Measurements from ENCODE around the gene PSEN1. TPM values are rescaled to one million over a fixed set of nuclear protein-coding genes. Genes with fewer than 3 reads are reported as not detected.

PSEN1 gene
- total and polyA plus RNA-seq, 2 donors (not counting 3 experiments of a cell fraction or from before 2014, with no cell fraction given), result 16.5 to 36.8 TPM

- TF ChIP-seq JUN (IDR thresholded peaks at IDR 0.05; ENCODE audit: borderline replicate concordance, insufficient read depth, insufficient read length, low read depth) (peak; percentile 51), CTCF (IDR thresholded peaks at IDR 0.05; ENCODE audit: extremely low read depth in 1 of 2, insufficient read depth in 1 of 2, low read depth in 1 of 2, low read length in 2 of 2) (no peak), POLR2A (IDR thresholded peaks at IDR 0.05; ENCODE audit: low read depth, low read length) (no peak), EZH2 (IDR thresholded peaks at IDR 0.05; ENCODE audit: borderline replicate concordance, low read depth, low read length, severe bottlenecking) (no peak), FOS (IDR thresholded peaks at IDR 0.05; ENCODE audit: borderline replicate concordance, insufficient read depth, low read length) (peak; percentile 72), MYC (IDR thresholded peaks at IDR 0.05; ENCODE audit: low read depth, low read length) (no peak), POLR2AphosphoS5 (IDR thresholded peaks at IDR 0.05; ENCODE audit: insufficient read depth, low read depth, low read length) (no peak), MAX (IDR thresholded peaks at IDR 0.05; ENCODE audit: insufficient read depth, insufficient read length) (no peak), GATA2 (IDR thresholded peaks at IDR 0.05; ENCODE audit: insufficient read depth, insufficient read length, low read depth, low read length) (no peak)
- Histone ChIP-seq H4K20me1 (replicated peaks; ENCODE audit: control insufficient read depth, extremely low read depth, insufficient read depth, low read length) (no peaks in the 10 kb centered on the region), H3K4me1 (ENCODE audit: control insufficient read depth, extremely low read depth, insufficient read depth, low read length) (peaks cover 36% of the 10 kb centered on the region), H3K79me2 (ENCODE audit: control insufficient read depth, insufficient read depth, low read length) (no peaks in the 10 kb centered on the region), H3K9me3 (replicated peaks; ENCODE audit: control insufficient read depth, insufficient read depth, low read length) (no peaks in the 10 kb centered on the region), H3K27me3 (ENCODE audit: control insufficient read depth in 2 of 2, insufficient read depth in 2 of 2, low read length in 2 of 2) (no peaks in the 10 kb centered on the region), H3K27ac (ENCODE audit: insufficient read depth, low read depth, low read length) (peak overlapping the region; percentile 78), H3K9me1 (replicated peaks; ENCODE audit: control insufficient read depth, extremely low read depth, insufficient read depth, low read length) (no peaks in the 10 kb centered on the region), H3K4me3 (replicated peaks in 1 of 3; ENCODE audit: insufficient read depth in 1 of 3, low read depth in 1 of 3, low read length in 3 of 3) (peak overlapping the region in 1 of 3 experiments; percentile 11), H3K9ac (replicated peaks; ENCODE audit: extremely low read depth, insufficient read depth, low read length) (peak overlapping the region; percentile 42), H3K36me3 (ENCODE audit: control insufficient read depth in 2 of 2, extremely low read depth in 1 of 2, insufficient read depth in 2 of 2, low read length in 2 of 2) (no peaks in the 10 kb centered on the region), H3K4me2 (ENCODE audit: insufficient read depth, low read length) (peak overlapping the region; percentile 37), H2AFZ (ENCODE audit: low read depth, low read length) (peak overlapping the region; percentile 14)
- intact Hi-C loops (cut with micrococcal nuclease) (loop anchor here (2.0 kb wide), 1 partner anchor 17 kb away; no protein-coding TSS in a partner anchor), dilution Hi-C loops (cut with MboI; ENCODE audit: extremely low pct_ligation_motif_present, low sequenced_read_pairs) (no loop called here)
- POLR2A ChIA-PET, result interaction anchor here (0.6 kb wide), 1 partner anchor 11 kb away, joined by 3 read pairs; no protein-coding TSS in a partner anchor
- DNase-seq (ENCODE audit: low read depth, low spot score), result peak; percentile 96
- BruUV-seq (replicated peaks), result no TSS peak
- peak; percentile 96 for FAIRE-seq
- CTCF ChIA-PET, result interaction anchor here (1.3 to 2.0 kb wide), 4 partner anchors 18 to 244 kb away, joined by 5 to 10 read pairs (median 8); no protein-coding TSS in a partner anchor
These were observed 91.8 kb downstream of the PSEN1 start for GRCh38 chr14:73227812-73228781.

Measured in endothelial cell of umbilical vein (primary cell).